GM21619 (cell line): ENCODE data around the gene PGS1.

Experiments used
- ATAC-seq: cut with Tn5 transposase; IDR thresholded peaks from one replicate; pipeline ENCODE4 v1.9.1; 2021; ENCODE audit not compliant: unreplicated experiment

Gene PGS1

DNA sequence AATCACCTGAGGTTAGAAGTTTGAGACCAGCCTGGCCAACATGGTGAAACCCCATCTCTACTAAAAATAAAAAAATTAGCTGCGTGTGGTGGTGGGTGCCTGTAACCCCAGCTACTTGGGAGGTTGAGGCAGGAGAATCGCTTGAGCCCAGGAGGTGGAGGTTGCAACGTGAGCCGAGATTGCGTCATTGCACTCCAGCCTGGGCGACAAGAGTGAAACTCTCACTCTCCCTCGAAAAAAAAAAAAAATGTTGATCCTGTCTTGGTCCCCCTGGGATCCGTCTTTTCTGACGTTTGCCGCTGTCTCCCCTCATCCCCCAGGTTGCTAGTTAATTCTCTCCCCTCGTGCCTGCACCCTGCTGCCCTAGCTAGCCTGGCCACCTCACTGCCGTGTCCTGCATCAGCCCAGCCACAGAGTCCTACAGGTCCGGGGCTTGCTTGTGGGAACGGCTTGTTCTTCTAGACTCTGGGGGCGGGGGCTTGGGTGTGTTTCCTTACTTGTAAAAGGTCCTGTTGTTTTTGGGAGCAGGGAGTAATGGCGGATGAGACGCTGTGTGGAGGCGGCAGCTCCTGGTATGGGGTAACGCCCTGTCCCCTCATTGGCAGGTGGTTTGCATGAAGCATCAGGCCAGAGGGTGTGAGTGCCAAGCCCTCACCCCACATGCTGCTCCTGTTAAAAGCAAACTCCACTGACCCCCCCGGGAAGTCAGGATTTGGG, 44.6 kb downstream of the PGS1 start:
- ATAC-seq = no peak

- no peak for ATAC-seq
Measured at GRCh38 chr17:78423961-78424675, 45.7 kb downstream of the PGS1 start.

DNA sequence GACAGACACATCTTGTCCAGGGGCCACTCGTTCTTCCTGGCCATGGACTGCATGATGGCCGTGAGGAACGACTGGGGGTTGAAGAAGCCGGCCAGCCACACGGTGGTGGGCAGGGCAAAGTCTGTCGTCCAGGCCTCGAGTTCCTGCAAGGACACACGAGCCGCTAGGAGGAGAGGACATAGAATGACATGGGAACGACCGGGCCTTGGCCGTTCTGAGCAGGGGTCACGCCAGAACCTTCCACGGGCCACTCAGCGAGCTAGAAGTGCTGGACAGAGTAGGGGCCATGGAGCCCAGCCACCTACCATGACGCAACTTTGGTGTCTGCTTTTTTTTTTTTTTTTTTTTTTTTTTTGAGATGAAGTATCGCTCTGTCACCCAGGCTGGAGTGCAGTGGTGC, 47.0 kb downstream of the PGS1 start:
- ATAC-seq = no peak

GRCh38 chr17:78426293-78426879, 47.9 kb downstream of the PGS1 start:
- no peak for ATAC-seq

DNA sequence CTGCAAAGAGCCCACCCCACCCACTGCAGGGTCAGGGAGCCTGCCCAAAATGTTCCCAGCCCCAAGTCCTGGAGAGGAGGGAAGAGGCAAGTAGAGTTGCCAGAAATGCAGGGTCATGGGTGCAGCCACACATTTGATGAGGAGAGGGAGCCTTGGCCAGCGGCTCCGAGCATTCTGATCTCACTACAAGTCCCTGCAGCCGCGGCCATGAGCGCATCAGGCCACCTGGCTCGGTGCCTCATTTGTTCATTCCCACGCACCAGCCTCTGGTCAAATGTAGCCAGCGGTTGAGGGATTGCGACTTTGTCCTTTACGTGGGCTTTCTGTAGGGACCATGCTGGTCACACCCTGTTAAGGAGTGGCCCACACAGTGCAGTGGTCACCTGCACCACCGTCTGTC, 48.7 kb downstream of the PGS1 start:
- no peak for ATAC-seq

GRCh38 chr17:78428025-78428575, 49.7 kb downstream of the PGS1 start:
- ATAC-seq = no peak

DNA sequence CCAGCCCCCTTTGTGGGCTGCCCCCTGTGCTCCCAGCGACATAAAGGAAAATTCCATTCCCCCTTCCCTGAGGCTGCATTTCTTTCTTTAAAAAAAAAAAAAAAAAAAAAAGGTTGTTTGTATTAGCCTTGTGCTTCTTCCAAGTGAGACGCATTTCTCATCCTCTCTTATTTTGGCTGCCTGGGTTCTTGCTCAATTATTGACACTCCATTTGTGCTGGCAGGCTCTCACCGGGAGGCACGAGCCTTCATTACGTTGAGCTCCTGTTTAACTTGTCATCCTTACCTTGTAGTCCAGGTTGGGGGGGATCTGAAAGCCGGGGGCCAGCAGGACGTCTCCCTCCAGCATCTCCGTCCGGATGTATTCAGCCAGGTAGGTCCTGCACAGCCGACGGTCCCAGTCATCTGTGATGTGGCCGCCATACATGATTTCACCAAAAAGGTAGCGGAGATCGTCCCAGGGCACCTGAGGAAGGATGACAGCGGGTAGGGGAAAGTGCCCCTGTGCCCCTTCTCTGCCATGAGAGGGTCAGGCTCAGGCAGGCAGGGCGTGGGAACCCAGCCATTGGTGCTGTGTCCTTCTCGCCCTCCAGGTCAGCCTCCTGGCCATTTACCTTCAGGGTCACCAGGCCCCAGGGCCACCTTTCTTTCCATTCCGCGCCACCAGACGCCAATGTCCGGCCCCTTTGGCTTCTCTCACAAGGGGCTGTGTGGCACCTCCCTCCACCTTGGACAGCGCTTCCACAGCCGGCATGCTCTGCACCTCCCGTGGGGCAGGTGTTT, 50.6 kb downstream of the PGS1 start:
- no peak for ATAC-seq

- ATAC-seq = no peak
Measured at GRCh38 chr17:78429618-78429995, 51.2 kb downstream of the PGS1 start.

GRCh38 chr17:78430892-78431691, 52.6 kb downstream of the PGS1 start:
- ATAC-seq = no peak

DNA sequence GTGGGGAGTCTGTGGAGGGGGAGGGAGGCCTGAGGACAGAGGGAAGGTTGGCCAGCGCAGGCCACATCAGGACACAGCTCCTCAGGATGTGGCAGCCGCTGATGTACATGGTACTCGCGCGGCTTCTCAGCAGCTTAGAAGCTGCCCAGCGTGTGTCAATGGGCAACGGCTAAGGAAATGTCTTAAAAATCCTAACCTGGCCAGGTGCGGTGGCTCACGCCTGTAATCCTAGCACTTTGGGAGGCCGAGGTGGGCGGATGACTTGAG, 53.2 kb downstream of the PGS1 start:
- ATAC-seq = no peak

DNA sequence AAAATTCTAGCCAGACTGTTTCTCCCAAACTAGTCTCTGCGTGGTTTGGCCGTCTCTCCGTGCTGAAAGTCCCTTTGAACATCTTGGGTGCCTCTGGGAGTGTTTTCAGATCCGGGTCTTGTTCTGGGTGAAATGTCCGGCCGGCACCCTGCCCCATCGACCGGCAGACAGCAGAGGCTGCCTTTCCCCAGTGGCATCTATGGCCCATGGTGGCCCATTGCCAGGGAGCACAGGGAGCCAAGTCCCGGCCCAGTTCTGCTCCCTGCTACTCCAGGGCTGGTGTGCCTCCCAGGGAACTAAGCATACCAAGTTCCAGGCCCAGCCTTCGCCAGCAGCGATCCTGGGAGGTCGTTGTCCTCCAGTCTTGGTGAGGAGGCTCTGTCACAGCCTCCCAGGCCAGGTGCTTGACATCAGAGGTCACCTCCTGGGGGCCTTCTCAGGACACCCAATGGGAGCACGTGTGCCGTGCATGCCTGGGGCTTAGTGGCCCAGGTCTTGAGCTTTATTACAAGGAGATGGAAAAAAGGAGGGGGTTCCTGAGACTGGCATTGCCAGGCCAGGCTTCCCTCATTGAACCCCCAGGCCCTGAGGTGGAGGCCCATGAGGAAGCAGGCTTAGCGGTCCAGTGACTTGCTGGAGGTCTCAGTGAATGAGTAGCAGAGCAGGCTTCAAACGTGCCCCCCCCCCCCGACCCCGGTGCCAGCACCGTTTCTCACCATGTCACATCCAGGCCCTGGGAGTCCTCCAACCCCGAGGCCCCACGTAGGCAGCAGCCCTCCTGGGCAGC, 54.0 kb downstream of the PGS1 start:
- no peak for ATAC-seq

DNA sequence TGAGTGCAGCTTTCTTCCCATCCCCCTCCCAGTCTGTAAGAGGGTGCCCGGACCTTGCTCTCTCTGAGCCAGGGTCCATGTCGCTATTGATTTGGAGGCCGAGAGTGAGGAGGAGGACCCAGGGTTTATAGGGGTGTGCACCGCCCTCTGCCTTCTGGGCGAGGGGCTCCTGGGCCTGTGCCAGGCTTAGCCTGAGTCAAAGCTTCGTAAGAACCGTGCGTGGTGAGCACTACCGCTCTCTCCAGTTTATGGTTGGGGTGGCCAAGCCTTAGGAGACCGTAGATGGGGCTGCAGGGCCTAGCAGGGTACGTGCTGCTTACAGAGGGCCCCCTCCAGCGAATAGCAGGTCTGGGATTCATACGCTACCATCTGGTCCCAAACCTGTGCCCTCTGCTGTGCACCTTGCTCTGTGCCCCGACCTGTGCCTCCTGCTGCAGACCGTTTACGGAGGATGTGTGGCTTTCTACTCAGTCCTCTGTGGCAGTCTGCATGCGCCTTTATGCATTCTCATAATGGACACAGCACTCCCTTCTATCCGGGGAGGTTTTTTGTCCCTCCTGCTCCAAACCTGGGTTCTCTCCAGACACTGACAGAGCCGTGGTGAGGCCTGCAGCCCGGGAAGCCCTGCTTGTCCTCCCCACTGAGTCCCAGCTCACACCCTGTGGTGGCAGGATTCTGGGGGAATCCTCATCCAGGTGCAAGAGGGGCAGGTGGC, 54.7 kb downstream of the PGS1 start:
- no peak for ATAC-seq

DNA sequence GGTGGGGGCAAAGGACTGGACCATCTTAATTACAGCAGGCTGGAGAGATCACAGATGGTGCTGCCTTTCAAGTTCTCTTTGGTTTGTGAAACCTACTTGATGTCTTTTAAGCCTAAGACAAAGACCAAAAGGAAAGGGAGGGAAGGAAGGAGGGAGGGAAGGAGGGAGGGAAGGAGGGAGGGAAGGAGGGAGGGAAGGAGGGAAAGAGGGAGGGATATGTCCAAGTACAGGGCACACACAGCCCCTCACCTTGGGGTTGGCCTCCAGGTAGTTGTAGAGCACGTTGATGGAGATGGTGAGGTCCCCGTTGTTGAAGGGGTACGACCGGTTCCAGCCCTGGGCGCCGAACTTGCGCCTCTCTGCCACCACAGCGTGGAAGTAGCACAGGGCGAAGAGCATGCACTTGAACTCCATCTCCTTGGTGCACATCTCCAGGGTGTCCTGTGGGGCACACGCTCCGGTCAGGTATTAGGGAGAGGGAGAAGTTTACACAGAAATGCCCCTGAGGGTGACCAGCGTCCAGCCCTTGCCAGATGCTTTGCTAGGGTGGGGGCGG, 55.4 kb downstream of the PGS1 start:
- ATAC-seq = no peak

DNA sequence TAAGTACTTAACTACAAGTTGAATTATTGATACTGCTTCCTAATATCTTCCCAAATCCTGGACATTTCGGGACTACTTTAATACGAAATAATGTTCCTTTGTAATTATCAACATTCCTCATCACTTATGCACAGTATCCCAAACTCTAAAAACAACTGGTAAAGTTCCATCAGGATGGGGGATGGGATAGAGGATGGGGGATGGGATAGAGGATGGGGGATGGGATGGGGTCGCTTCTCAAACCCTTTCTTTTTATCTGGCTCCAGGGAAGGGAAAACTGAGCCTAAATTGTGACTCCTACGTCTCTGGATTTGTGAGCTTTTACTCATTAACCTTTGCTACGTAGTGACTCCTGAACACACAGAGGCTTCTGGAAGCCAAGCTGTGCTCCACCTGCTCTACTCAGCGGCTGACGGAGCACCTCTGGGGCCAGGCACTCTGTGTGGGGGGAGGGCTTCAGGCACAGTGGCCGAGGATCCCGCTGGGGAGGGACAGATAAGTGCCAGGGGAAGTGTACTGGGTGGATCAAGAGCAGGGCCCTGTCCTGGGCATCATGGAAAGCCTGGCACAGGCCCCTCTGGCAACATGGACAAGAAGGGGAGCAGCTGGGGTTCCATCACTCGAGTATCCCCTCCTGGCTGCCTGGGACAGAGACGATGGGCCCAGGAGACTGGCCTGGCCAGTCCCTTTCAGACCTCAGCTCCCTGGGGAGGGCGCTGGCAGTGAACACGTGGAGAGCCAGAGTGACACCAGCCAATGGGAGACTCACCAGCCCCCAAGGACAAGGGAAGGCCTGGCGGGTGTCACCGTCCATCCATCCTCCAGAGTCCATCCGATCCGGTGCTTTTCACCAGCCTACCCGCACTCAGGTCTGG, 56.2 kb downstream of the PGS1 start:
- ATAC-seq = no peak

GRCh38 chr17:78435330-78436005, 57.0 kb downstream of the PGS1 start:
- ATAC-seq = no peak

- no peak for ATAC-seq
Measured at GRCh38 chr17:78437508-78438169, 59.2 kb downstream of the PGS1 start.

DNA sequence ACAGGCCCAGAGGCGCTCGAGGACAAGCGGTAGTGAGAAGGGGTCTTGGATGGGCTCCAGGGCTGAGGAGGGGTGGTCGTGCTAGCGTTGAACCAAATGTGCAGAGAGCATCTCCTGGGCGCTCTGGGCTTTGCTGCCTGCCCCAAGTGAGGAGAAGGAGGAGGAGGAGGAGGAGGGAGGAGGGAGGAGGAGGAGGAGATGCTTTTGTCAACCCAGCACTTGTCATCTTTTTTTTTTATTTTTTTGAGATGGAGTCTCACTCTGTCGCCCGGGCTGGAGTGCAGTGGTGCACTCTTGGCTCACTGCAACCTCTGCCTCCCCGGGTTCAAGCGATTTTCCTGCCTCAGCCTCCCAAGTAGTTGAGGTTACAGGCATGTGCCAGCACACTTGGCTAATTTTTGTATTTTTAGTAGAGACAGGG, 59.8 kb downstream of the PGS1 start:
- no peak for ATAC-seq
